GM12872 (cell line): Measurements from ENCODE around the gene FOXO1.

Experiments used
- TF ChIP-seq, protein P1 (sequence below): IDR thresholded peaks from 3 replicates; pipeline ENCODE4 v1.5.1; 2011; ENCODE audit warnings: low read depth, mild to moderate bottlenecking, low read length, moderate library complexity; ENCODE audit not compliant: insufficient read depth

Gene FOXO1

GRCh38 chr13:40671956-40672764, 5.7 kb upstream of the FOXO1 start:
- TF ChIP-seq, protein P1, sequence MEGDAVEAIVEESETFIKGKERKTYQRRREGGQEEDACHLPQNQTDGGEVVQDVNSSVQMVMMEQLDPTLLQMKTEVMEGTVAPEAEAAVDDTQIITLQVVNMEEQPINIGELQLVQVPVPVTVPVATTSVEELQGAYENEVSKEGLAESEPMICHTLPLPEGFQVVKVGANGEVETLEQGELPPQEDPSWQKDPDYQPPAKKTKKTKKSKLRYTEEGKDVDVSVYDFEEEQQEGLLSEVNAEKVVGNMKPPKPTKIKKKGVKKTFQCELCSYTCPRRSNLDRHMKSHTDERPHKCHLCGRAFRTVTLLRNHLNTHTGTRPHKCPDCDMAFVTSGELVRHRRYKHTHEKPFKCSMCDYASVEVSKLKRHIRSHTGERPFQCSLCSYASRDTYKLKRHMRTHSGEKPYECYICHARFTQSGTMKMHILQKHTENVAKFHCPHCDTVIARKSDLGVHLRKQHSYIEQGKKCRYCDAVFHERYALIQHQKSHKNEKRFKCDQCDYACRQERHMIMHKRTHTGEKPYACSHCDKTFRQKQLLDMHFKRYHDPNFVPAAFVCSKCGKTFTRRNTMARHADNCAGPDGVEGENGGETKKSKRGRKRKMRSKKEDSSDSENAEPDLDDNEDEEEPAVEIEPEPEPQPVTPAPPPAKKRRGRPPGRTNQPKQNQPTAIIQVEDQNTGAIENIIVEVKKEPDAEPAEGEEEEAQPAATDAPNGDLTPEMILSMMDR, result no peak

DNA sequence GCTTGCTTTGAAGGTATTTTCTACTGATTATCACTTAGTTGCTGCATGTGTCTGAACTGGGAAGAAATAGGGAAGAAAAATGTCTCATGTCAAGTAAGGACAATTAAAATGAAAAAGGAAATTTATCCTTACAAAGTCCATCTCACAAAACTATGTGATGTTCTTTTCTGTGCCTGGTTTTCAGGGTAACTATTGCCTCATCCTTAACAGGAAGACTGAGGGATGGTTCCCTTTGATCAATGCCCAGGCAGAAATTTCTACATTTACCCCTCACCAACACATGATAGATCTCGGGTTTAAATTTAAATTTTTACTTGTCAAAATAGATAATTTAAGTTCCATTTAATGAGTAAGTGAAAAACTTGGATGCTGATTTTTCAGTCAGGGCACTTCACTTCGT, 3.9 kb upstream of the FOXO1 start:
- TF ChIP-seq, protein P1, result no peak

DNA sequence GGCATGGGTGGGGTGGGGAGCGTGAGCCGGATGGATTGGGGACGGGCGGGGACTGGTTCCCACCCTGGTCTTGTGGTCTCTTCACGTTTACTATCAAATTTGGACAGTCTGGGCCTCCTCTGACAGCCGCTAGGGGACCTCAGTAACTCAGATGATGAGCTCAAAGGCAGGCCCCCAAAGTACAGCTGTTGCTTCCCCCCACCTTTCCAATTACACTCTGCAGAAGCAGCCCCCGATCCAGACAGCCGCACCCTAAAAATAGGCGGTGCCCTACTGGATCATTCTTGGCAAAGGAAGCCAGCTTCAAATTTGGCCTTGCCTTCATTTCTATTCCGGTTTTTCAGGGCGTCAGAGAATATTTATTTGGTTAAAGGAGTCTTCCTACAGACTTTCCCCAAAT, 1.9 kb upstream of the FOXO1 start:
- TF ChIP-seq, protein P1, result peak; percentile 86

- TF ChIP-seq, protein P1, result no peak
Measured at GRCh38 chr13:40667622-40667978, 1.2 kb upstream of the FOXO1 start.

DNA sequence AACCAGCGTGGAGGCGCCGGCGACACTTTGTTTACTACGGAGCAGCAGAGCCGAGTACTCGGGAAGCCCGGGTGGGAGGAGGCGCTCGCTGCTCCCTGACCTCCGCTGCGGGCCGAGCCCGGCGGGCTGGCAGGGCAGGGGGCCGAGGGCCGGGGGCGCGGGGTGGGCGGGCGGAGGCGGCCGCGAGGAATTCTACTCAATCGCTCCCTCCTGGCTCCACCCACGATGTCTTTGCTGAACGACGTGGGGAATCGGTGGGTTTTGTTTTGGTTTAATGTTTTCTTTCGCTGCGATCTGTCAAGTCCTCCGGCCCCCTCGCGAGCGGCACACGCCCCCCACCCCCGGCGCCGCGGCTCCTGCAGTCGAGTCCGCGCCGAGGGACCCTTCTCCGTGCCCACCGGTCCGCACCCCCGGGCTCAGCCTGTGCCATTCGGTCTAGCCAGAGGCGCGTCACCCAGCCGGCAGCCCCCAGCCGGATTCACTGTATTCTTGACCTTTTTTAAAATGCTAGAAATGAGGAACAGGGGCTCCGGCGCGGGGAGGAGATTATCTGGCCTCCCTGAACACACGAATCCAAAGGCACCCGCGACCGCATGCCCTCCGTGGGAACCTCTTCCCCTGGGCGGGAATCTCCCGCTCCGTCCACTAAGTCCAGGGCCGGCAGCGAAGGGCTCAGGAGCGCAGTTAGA, 636 bp upstream of the FOXO1 start:
- TF ChIP-seq, protein P1, result no peak

- TF ChIP-seq, protein P1, result 0 out of 3 replicates have a peak, but pooled peaks have one; percentile 19
Measured at GRCh38 chr13:40665126-40666044, 1.1 kb downstream of the FOXO1 start.
